ENCODE results near the gene HDAC9.

HDAC9 gene

DNA sequence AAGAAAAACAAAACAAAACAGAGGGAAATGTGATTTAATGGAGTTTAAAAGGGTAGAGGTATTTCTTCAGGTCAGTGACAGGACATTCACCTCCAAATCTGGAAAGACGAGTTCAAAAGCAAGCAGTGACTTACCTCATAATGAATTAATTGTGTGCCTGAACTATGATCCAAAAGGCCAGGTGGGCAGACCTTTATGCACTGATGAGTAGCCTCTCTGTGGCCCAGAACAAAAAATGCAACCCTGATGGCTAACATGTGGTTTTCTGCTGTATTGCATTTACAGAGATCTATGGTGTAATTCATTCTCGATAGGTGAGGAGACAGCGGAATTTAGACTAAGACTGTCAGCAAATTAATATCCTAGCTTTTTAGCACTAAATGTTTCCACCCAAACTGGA, 142.0 kb downstream of the HDAC9 start:
- DNase-seq (ENCODE audit: extremely low read depth, insufficient read length), result no peak
- peaks cover 1% of the 10 kb centered on the region for H3K36me3 ChIP-seq (ENCODE audit: control insufficient read depth, insufficient read depth, low read length)
- H3K27me3 ChIP-seq (replicated peaks; ENCODE audit: control insufficient read depth, insufficient read depth, low read length), result no peaks in the 10 kb centered on the region
- no peak overlapping the region for H3K4me3 ChIP-seq (replicated peaks; ENCODE audit: low read depth, low read length)
- no peak for TF ChIP-seq CTCF (IDR thresholded peaks at IDR 0.05; ENCODE audit: insufficient read depth, low read length, poor library complexity, severe bottlenecking)

DNA sequence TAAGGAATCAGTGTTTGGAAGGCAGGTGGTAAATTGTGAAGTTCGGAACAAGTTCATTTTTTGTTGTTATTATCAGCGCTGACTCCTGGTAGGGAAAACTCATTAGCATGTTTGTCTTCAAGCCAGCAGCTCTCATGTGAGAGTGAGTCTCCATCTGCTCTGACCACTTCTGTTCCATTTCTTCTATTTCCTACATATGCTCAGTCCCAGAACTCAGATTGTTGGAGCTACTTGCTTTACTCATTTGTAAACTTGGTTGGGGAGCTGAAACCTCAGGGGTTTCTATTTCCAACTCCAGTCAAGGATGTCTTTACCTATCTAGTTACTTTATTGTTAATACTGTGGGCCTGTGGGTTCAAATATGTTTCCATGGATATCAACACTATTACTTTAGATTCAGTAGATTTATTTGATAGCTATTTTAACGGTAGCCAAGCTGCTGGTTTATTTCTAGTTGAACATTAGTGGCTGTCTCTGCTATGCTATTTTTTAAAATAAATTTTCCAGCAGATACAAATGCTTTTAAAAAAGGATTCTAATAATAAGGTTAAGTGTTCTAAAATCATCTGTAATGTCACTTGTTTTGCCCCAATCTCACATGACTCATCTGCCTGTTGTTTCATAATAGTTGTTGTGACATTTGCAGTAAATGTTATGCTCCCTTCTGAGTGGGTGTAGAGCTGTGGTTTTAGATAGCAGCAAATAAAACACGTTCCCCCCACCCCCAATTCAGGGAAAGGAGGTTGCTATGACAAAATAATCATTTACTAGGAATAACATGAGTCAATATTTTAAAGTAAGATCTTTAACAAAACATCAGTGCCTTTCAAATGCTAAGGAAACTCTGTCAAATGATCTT, 143.3 kb downstream of the HDAC9 start:
- no peak for TF ChIP-seq CTCF (IDR thresholded peaks at IDR 0.05; ENCODE audit: insufficient read depth, low read length, poor library complexity, severe bottlenecking)
- no peak for DNase-seq (ENCODE audit: extremely low read depth, insufficient read length)
- Histone ChIP-seq H3K27me3 (replicated peaks; ENCODE audit: control insufficient read depth, insufficient read depth, low read length) (no peaks in the 10 kb centered on the region), H3K4me3 (replicated peaks; ENCODE audit: low read depth, low read length) (no peak overlapping the region), H3K36me3 (ENCODE audit: control insufficient read depth, insufficient read depth, low read length) (peaks cover 1% of the 10 kb centered on the region)

GRCh38 chr7:18639711-18640110, 144.2 kb downstream of the HDAC9 start:
- TF ChIP-seq CTCF (IDR thresholded peaks at IDR 0.05; ENCODE audit: insufficient read depth, low read length, poor library complexity, severe bottlenecking), result no peak
- no peaks in the 10 kb centered on the region for H3K27me3 ChIP-seq (replicated peaks; ENCODE audit: control insufficient read depth, insufficient read depth, low read length)
- no peak overlapping the region for H3K4me3 ChIP-seq (replicated peaks; ENCODE audit: low read depth, low read length)
- peaks cover 1% of the 10 kb centered on the region for H3K36me3 ChIP-seq (ENCODE audit: control insufficient read depth, insufficient read depth, low read length)
- no peak for DNase-seq (ENCODE audit: extremely low read depth, insufficient read length)

DNA sequence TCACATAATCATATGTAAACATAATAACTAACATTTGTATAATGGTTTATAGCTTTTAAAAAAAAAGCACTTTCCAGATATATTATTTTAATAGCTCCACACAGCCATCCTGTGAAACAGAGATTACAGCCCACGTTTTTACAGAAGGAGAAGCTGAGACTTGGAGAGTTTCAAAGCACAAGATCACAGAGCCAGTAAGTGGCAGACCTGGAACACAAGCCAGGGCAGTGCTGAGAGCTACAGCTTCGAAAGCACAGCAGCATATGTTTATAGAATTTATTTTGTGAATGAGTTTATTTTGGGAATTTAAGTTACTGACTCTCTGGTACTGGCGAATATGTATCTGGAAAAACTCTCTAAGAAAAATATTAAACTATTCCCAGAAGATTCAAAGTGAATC, 149.4 kb downstream of the HDAC9 start:
- Histone ChIP-seq H3K36me3 (ENCODE audit: control insufficient read depth, insufficient read depth, low read length) (peaks cover 4% of the 10 kb centered on the region; the same call in 1 of the 2 replicates), H3K4me3 (replicated peaks; ENCODE audit: low read depth, low read length) (no peak overlapping the region), H3K27me3 (replicated peaks; ENCODE audit: control insufficient read depth, insufficient read depth, low read length) (no peaks in the 10 kb centered on the region)
- TF ChIP-seq CTCF (IDR thresholded peaks at IDR 0.05; ENCODE audit: insufficient read depth, low read length, poor library complexity, severe bottlenecking), result no peak
- DNase-seq (ENCODE audit: extremely low read depth, insufficient read length), result no peak

GRCh38 chr7:18647582-18647981, 152.0 kb downstream of the HDAC9 start:
- Histone ChIP-seq H3K27me3 (replicated peaks; ENCODE audit: control insufficient read depth, insufficient read depth, low read length) (no peaks in the 10 kb centered on the region), H3K36me3 (ENCODE audit: control insufficient read depth, insufficient read depth, low read length) (peaks cover 4% of the 10 kb centered on the region; the same call in 1 of the 2 replicates), H3K4me3 (replicated peaks; ENCODE audit: low read depth, low read length) (no peak overlapping the region)
- no peak for TF ChIP-seq CTCF (IDR thresholded peaks at IDR 0.05; ENCODE audit: insufficient read depth, low read length, poor library complexity, severe bottlenecking)
- DNase-seq (ENCODE audit: extremely low read depth, insufficient read length), result no peak
